A673 (cell line): ENCODE results near the gene RSRC1. TPM values are rescaled to one million over a fixed set of nuclear protein-coding genes. Genes with fewer than 3 reads are reported as not detected.
"Not testable (repeated sequence)": the region's sequence is repeated elsewhere in the genome, so short reads cannot be mapped to it uniquely, and the experiment has no call there.

Source experiments
- BruUV-seq: library from RNA; stranded (reverse); fragments of 400-500 nt; replicated peaks from 2 replicates; lab custom pipeline; 2021; lab: Mats Ljungman, UMichigan
- CTCF ChIA-PET: fragments of 300-600 bp; sonication (Branson Sonifier 250); formaldehyde crosslinking; loops from one replicate; lab custom pipeline; 2022; ENCODE audit warnings: antibody characterized with exemption; lab: Charles Lee
- POLR2A ChIA-PET: fragments of 300-600 bp; sonication (Branson Sonifier 250); formaldehyde crosslinking; loops from one replicate; lab custom pipeline; 2022; ENCODE audit warnings: antibody characterized with exemption; ENCODE audit not compliant: low non-redundant PET; lab: Charles Lee
- DNase-seq: peaks from one replicate; pipeline ENCODE4 v3.0.0-alpha.2; 2015; ENCODE audit warnings: low spot score
- H3K27ac ChIP-seq: fragments of 200-600 bp; sonication (generic); 2 replicates; pipeline ENCODE4 v1.5.1; 2016; ENCODE audit warnings: mixed run types, low read depth, mild to moderate bottlenecking, mixed read lengths, antibody characterized with exemption, low read length; ENCODE audit not compliant: poor library complexity, severe bottlenecking
- H3K27me3 ChIP-seq: fragments of 200-600 bp; sonication (generic); replicated peaks from 2 replicates; pipeline ENCODE4 v1.6.1; 2017; ENCODE audit warnings: mixed run types, low read depth, mild to moderate bottlenecking, mixed read lengths, antibody characterized with exemption, low read length; ENCODE audit not compliant: insufficient read depth, poor library complexity
- H3K36me3 ChIP-seq: fragments of 200-600 bp; sonication (generic); 2 replicates; pipeline ENCODE4 v1.6.1; 2016; ENCODE audit warnings: mixed run types, mild to moderate bottlenecking, mixed read lengths, antibody characterized with exemption, low read length; ENCODE audit not compliant: insufficient read depth, poor library complexity, severe bottlenecking
- H3K4me1 ChIP-seq: fragments of 200-600 bp; sonication (generic); 2 replicates; pipeline ENCODE4 v1.6.1; 2017; ENCODE audit warnings: mixed run types, mild to moderate bottlenecking, mixed read lengths, antibody characterized with exemption, low read length; ENCODE audit not compliant: insufficient read depth, poor library complexity, severe bottlenecking
- H3K4me3 ChIP-seq: fragments of 200-600 bp; sonication (generic); 2 replicates; pipeline ENCODE4 v1.5.1; 2016; ENCODE audit warnings: low read depth, mixed run types, mild to moderate bottlenecking, mixed read lengths, low read length; ENCODE audit not compliant: poor library complexity, severe bottlenecking
- H3K9me3 ChIP-seq: fragments of 200-600 bp; sonication (generic); 2 replicates; pipeline ENCODE4 v1.6.1; 2016; ENCODE audit warnings: mixed run types, low read depth, mild to moderate bottlenecking, mixed read lengths, antibody characterized with exemption, low read length; ENCODE audit not compliant: poor library complexity, severe bottlenecking
- EZH2 ChIP-seq: fragments of 200-600 bp; sonication (generic); IDR thresholded peaks from 2 replicates; pipeline ENCODE4 v1.6.1; 2017; ENCODE audit warnings: borderline replicate concordance, low read depth, mild to moderate bottlenecking, mixed read lengths, antibody characterized with exemption, low read length; ENCODE audit not compliant: poor library complexity, severe bottlenecking
- intact Hi-C: fragments of 100-400 bp; cut with micrococcal nuclease; formaldehyde crosslinking; loops from one replicate; pipeline ENCODE4 v1.10.0; 2022; ENCODE audit not compliant: unreplicated experiment
- total RNA-seq: library from RNA; stranded (reverse); gene quantifications from 2 replicates; pipeline ENCODE4 v1.2.3, GENCODE V29; 2021
- TF ChIP-seq, protein P1 (sequence below): fragments of 300-800, 200-600 bp; sonication (generic); conservative IDR thresholded peaks from 2 replicates; pipeline ENCODE4 v1.5.1; 2017; ENCODE audit warnings: low read depth, mild to moderate bottlenecking, antibody characterized with exemption, low read length, moderate library complexity, mixed read lengths

RSRC1 gene
- total RNA-seq, 1 experiment from 2014 or later = 59.4 TPM

DNA sequence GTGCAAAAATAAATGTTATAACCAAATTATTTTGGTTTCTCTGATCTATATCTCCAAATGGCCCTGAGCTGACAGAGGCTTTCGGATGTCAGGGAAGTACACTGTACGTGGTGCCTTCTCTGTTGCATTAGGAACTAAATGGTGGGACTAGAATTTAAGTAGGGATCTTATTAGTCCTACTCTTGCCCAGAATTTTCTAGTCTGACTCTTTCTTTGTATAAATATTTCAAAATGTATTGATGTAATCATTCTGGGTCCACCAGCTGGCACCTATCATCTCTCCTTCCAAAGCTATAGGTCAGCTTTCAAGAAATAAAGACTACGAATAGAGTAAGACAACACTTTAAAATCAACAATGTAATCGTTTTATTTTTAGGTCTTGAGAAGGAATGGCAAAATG is 438.8 kb downstream of the RSRC1 start:
- intact Hi-C loops = no loop called here
- no peaks in the 10 kb centered on the region for H3K27me3 ChIP-seq
- no TSS peak for BruUV-seq
- H3K36me3 ChIP-seq = no peaks in the 10 kb centered on the region
- H3K4me1 ChIP-seq = no peaks in the 10 kb centered on the region
- ChIA-PET CTCF (no interaction called here), POLR2A (no interaction called here)
- TF ChIP-seq, protein P1, sequence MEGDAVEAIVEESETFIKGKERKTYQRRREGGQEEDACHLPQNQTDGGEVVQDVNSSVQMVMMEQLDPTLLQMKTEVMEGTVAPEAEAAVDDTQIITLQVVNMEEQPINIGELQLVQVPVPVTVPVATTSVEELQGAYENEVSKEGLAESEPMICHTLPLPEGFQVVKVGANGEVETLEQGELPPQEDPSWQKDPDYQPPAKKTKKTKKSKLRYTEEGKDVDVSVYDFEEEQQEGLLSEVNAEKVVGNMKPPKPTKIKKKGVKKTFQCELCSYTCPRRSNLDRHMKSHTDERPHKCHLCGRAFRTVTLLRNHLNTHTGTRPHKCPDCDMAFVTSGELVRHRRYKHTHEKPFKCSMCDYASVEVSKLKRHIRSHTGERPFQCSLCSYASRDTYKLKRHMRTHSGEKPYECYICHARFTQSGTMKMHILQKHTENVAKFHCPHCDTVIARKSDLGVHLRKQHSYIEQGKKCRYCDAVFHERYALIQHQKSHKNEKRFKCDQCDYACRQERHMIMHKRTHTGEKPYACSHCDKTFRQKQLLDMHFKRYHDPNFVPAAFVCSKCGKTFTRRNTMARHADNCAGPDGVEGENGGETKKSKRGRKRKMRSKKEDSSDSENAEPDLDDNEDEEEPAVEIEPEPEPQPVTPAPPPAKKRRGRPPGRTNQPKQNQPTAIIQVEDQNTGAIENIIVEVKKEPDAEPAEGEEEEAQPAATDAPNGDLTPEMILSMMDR = no peak
- TF ChIP-seq EZH2 = no peak
- no peak overlapping the region for H3K27ac ChIP-seq
- no peaks in the 10 kb centered on the region for H3K9me3 ChIP-seq
- no peak for DNase-seq
- no peak overlapping the region for H3K4me3 ChIP-seq

DNA sequence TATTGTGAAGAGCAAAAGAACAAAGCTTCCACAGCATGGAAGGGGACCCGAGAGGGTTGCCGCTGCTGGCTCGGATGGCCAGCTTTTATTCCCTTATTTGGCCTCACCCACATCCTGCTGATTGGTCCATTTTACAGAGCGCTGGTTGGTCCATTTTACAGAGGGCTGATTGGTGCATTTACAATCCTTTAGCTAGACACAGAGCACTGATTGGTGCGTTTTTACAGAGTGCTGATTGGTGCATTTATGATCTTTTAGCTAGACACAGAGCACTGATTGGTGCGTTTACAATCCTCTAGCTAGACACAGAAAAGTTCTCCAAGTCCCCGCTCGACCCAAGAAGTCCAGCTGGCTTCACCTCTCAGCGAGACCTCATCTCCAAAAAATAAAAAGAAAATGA is 440.0 kb downstream of the RSRC1 start:
- H3K27ac ChIP-seq, H3K9me3 ChIP-seq, intact Hi-C loops, H3K4me1 ChIP-seq, DNase-seq, H3K27me3 ChIP-seq, BruUV-seq, H3K36me3 ChIP-seq, CTCF ChIA-PET, POLR2A ChIA-PET, H3K4me3 ChIP-seq: not testable (repeated sequence)

DNA sequence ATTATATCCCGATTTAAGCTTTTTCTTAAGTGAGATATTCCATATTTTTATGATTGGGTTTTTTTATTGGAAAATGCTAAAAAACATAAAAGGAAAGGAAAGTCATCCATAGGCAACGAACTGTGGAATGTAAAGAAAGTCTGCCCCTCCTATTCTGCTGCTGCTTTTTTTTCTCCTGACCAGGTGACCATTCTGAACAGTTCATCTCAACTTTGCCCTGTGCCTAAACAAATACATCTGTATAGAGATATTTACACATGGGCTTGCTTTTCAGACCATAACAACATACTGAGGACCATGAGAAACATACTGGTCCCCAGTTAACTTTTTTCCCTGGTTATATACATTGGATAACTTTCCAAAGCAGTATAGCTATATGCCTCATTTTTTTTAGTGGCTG is 442.2 kb downstream of the RSRC1 start:
- no peak for TF ChIP-seq EZH2
- TF ChIP-seq, protein P1 = no peak

DNA sequence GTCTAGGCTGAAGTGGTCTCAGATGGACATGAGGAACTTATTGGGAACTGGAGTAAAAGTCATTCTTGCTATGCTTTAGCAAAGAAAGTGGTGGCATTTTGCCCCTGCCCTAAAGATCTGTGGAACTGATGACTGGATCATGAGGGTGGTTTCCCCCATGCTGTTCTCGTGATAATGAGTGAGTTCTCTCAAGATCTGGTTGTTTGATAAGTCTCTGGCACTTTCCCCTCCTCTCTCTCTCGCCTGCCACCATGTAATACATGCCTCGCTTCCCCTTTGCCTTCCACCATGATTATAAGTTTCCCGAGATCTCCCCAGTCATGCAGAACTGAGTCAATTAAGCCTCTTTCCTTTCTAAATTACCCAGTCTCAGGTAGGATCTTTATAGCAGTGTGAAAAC is 449.6 kb downstream of the RSRC1 start:
- Histone ChIP-seq H3K4me3 (no peak overlapping the region), H3K9me3 (no peaks in the 10 kb centered on the region), H3K27ac (no peak overlapping the region), H3K4me1 (no peaks in the 10 kb centered on the region), H3K36me3 (no peaks in the 10 kb centered on the region), H3K27me3 (no peaks in the 10 kb centered on the region)
- intact Hi-C loops = no loop called here
- ChIA-PET POLR2A (no interaction called here), CTCF (no interaction called here)
- no peak for DNase-seq
- BruUV-seq = no TSS peak
- TF ChIP-seq, protein P1 = no peak
- TF ChIP-seq EZH2 = no peak

More for the DNA sequence above, 442.2 kb downstream of the RSRC1 start:
- no peak for DNase-seq
- H3K4me3 ChIP-seq = no peak overlapping the region
- intact Hi-C loops = no loop called here
- ChIA-PET POLR2A (no interaction called here), CTCF (interaction anchor here (1.0 kb wide), 1 partner anchor 946 kb away, joined by 3 read pairs; no protein-coding TSS in a partner anchor)
- H3K27me3 ChIP-seq = no peaks in the 10 kb centered on the region
- no TSS peak for BruUV-seq
- no peaks in the 10 kb centered on the region for H3K9me3 ChIP-seq
- H3K27ac ChIP-seq = no peak overlapping the region
- H3K4me1 ChIP-seq = no peaks in the 10 kb centered on the region
- H3K36me3 ChIP-seq = no peaks in the 10 kb centered on the region
